ENCODE data around the gene SULF2.

The SULF2 gene

DNA sequence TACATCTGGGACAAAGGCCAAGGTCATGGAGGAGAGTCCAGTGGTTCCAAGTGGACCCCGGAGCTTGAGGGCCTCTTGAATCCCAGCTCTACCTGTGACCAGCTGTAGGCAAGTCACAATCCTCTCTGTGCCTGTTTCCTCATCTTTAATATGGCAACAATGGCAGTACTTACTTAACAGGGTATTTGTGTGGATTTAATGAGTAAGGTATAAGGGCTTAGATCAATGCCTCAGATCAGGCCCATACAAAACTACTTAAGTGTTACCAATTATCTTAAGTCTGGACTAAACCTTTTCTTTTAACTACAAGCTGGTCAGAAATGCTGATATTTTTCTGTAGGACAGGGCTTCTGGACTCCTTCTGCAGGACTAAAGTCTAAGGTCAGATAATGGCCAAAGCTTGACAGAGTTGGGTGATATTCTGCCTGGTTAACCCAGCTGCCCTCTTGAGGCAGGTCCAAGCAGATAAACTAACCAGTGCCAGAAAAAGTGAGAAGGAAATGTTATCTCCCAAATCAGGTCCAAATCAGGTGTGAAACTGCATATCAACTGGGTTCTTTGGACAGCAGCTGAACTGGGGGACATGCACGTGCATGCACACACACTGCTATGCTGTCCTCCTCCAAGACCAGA, 2.2 kb downstream of the SULF2 start:
- DNase-seq = no peak

DNA sequence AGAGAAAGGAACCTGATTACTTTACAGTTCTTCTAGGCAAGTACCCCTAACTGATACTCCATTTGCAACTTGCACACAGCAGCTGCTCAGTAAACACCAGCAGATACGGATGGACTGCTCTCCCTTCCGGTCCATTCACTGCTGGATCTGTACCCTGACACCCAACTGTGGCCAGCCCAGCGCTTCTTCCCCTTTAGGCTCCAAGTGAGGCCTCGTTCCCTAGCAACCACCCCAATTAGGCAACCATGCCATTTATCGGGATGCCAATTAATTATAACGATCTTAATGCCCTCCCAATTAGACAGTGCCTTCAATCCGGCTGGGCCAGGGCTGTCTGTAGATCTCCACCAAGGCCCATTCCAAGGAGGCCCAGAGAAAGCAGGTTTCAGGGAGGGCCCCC, 3.2 kb downstream of the SULF2 start:
- no peak for DNase-seq

GRCh38 chr20:47781632-47782031, 3.6 kb downstream of the SULF2 start:
- DNase-seq = no peak

DNA sequence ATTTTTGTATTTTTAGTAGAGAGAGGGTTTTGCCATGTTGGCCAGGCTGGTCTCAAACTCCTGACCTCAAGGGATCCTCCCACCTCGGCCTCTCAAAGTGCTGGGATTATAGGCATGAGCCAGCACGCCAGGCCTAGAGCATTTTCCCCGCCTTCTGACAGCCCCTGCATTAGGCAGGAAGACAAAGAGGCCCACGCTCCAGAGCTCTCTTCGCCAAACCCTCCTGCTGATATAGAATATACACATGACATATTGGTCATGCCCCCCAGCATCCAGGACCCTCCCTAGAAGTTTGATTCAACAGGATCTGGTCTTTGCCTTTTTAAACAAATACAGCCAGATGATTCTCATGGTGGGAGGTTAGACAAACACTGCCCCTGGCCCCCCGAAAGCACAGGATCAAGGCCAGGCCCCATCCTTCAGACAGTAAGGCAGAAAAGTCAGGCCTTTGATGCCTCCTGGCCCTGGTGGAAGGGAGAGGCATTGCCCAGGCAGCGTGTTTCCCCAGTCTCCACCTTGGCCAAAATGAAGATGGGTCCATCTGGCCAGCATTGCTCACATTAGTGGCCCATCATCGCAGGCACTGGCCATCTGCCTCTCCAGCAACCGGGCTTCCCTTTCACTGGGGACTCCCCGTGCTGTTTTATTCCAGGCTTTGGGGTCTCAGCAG, 4.4 kb downstream of the SULF2 start:
- no peak for DNase-seq

DNA sequence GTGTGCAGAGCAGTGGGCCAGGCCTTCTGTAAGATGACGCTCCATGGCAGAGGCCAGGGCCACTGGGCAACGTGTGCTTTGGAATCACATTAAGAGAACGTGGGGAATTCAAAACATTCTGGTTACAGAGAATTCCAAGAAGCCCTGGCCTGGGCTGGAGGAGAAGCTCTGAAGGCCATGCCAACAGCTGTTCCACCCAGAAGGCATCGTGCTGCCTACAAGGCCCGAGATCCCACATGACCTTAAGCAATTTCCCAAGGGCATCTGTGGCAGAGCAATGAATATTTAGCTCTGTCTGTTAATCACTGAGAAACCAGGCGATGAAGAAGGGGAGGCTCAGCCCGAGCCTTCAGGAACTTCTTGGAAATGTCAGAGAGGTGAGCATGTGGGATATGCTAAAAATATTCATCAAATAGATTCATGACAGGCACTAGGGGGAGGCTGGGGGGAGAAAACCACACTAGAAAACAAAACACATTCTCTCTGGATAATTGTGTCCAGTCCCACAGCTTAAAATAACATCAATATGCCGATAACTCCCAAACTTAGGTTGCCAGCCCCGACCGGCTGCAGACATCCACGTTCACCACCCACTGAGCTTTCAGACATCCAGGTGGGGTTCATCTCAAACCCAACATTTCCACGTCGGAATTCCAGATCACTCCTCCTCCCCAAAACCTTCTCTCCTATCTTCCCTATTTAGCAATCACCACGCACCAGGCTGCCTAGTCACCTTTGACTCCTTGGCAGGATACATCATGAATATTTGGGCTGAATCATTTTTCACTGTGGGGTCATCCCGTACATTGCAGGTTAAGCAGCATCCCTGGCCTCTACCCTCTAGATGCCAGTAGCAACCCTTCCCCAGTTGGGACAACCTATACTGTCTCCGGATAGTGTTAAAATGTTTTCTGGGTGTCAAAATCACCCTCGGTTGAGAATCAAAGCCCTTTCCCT, 6.6 kb downstream of the SULF2 start:
- no peak for DNase-seq

- no peak for DNase-seq
Measured at GRCh38 chr20:47777220-47777619, 8.1 kb downstream of the SULF2 start.

GRCh38 chr20:47776639-47777038, 8.6 kb downstream of the SULF2 start:
- no peak for DNase-seq

DNA sequence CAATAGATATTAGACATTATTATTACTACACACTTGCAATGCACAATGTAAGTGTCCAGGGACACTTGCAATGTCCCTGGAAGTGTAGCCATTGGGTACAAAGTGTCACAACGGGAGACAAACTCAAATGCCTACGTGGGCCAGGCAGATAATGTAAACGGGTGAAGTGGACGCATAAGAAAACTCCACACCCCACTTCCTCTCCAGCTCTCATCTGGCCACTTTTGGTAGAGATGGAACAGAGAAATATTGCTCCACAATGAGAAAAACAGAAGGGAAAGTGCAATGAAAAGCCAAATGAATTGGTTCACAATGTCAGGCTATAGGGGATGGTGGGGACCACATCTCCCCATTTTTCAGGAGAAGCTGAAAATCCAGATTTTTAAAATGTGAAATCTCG, 9.4 kb downstream of the SULF2 start:
- no peak for DNase-seq

GRCh38 chr20:47775039-47775438, 10.2 kb downstream of the SULF2 start:
- no peak for DNase-seq

GRCh38 chr20:47774131-47774777, 11.0 kb downstream of the SULF2 start:
- DNase-seq = no peak

GRCh38 chr20:47773371-47773786, 11.9 kb downstream of the SULF2 start:
- no peak for DNase-seq

GRCh38 chr20:47770935-47771334, 14.3 kb downstream of the SULF2 start:
- DNase-seq = no peak

- no peak for DNase-seq
Measured at GRCh38 chr20:47768016-47768824, 17.1 kb downstream of the SULF2 start.

GRCh38 chr20:47765691-47766594, 19.3 kb downstream of the SULF2 start:
- DNase-seq = no peak

- no peak for DNase-seq
Measured at GRCh38 chr20:47765271-47765670, 20.0 kb downstream of the SULF2 start.

- DNase-seq = no peak
Measured at GRCh38 chr20:47764154-47764733, 21.0 kb downstream of the SULF2 start.

DNA sequence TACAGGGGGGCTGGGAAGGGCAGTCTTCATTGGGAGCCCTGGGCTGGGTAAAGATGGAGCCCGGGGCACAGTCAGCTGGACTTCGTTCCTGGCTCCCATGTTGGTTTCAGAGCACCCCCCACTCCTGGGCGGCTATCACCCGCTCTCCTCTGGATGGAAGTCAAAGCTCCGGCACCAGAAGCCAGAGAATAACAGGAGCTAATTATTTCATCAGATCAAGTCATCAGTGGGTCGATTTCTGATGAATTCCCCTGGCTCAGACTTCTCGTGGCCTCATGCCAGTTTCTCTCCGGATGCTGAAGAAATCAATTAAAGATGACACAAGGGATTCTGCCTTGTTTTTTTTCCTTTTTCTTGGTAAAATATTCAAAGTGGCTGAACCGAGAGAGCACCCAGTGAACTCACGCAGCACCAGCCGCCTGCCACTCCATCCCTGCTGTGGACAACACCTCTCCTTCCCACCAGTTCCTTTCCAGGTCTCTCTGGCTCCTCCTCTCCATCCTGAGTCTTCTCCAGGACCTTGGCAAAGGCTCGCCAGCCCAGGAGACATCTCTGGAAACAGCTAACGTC, 22.5 kb downstream of the SULF2 start:
- DNase-seq = no peak

GRCh38 chr20:47761482-47762047, 23.7 kb downstream of the SULF2 start:
- no peak for DNase-seq

DNA sequence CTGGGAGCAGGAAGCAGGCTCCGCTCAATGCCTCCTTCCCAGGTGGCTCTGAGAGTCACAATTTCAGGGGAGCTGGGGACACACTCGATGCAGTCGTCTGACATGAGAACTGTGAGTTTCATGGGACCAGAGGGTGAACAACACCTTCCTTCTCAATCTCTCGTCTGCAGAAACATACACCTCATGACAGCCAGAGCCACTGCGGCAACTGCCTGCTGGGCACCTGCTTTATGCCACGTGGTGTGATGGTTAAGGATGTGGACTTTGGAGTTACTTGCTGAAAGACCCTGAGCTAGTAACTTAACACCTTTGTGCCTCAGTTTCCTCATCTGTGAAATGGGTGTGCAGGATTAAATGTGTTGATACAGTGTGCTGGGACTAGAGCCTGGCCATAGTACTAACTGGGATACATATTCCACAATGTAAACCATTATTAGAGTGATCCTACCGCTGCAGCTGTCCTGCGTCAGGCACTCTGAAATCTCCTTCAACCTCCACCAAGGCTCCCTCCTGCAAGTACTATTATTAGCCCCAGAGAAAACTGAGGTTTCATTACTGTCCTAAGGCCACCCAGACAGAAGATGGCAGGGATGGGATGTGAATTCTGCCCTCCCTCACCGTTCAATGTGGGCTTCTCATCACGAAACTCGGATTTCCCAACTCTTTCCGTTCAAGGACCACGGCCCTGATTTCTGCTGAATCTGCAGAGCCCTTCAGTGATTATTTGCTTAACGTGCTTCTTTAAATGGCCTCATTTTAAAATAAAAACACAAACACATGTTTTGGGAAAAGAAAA, 24.4 kb downstream of the SULF2 start:
- no peak for DNase-seq
